Heart left ventricle (tissue), 13 donors: ENCODE results near the gene CADM2.

Experiments
- POLR2A ChIP-seq, 2 donors: fragments of 450-650 bp; IDR thresholded peaks; one replicate each; pipeline ENCODE4 v1.6.1; 2017; ENCODE audit warnings: antibody characterized with exemption in 2 of 2, mild to moderate bottlenecking in 2 of 2, moderate library complexity in 2 of 2
- TF ChIP-seq, protein P1 (sequence below), 12 donors: fragments of 200-600 bp; sonication (generic) in 4 of 12; IDR thresholded peaks; one replicate each; pipeline versions ENCODE4 v1.5.0 to v1.8.0; 2018 to 2022; ENCODE audit warnings: antibody characterized with exemption in 12 of 12, mild to moderate bottlenecking in 5 of 12
- donor health status: ischemic (EF 13 %, LVEDD 7.1; RV severe dilation, severe dysfunction).
- donor health status: DM: no; HTN: yes; CAD: no.
- donor health status: DM: no; HTN: no; CAD: no.
- donor health status: ischemic (EF 25% LVEDD 6.9; RV normal size, moderate dysfunction).
- donor health status: ischemic (EF 25% LVEDD 5.7; RV mildly dilated, moderate dysfunction).
- donor health status: ischemic (EF 35%, LVEDD 5.7; RV mildly dilated, moderate dysfunction).
- donor health status: nonischemic (EF 11% LVEDD 7.7; RV severe dilation, severe dysfunction).
- donor health status: DM: yes; HTN: yes; CAD: no.
- donor health status: PGD.
- donor health status: ischemic (EF 29% LVEDD 5.4; RV normal size, mild dysfunction).
- donor health status: nonischemic (EF 23%, LVEDD 6.1; RV moderate dilation, normal function).

DNA sequence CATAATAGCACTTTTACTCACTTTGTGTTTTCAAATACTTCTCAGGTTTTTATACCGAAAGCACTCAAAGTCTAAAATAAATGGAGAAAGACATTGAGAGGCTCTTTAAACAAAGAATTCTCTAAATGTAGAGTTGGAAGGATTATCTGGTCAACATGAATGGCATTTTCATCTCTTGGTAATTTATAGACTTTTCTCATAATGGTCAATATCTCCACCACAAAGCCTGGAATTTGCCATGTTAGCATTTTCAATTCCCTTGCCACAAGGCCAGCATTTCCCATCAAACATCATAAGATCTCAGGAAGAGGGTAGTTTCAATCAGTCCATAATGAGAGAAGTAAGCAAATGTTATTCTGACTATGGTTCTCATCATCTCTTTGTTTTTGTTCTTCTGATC lies 293.0 kb downstream of the CADM2 start:
- TF ChIP-seq, protein P1, sequence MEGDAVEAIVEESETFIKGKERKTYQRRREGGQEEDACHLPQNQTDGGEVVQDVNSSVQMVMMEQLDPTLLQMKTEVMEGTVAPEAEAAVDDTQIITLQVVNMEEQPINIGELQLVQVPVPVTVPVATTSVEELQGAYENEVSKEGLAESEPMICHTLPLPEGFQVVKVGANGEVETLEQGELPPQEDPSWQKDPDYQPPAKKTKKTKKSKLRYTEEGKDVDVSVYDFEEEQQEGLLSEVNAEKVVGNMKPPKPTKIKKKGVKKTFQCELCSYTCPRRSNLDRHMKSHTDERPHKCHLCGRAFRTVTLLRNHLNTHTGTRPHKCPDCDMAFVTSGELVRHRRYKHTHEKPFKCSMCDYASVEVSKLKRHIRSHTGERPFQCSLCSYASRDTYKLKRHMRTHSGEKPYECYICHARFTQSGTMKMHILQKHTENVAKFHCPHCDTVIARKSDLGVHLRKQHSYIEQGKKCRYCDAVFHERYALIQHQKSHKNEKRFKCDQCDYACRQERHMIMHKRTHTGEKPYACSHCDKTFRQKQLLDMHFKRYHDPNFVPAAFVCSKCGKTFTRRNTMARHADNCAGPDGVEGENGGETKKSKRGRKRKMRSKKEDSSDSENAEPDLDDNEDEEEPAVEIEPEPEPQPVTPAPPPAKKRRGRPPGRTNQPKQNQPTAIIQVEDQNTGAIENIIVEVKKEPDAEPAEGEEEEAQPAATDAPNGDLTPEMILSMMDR (IDR thresholded peaks at IDR 0.05) = no peak
- TF ChIP-seq POLR2A (IDR thresholded peaks at IDR 0.05) = no peak
